Kidney epithelial cell (primary cell): ENCODE results near the gene GSPT1. TPM values are rescaled to one million over a fixed set of nuclear protein-coding genes. Genes with fewer than 3 reads are reported as not detected.
A peak's percentile ranks its signal among the peaks of the same experiment; 100 is the strongest.
"Not testable (repeated sequence)": the region's sequence is repeated elsewhere in the genome, so short reads cannot be mapped to it uniquely, and the experiment has no call there.

Source experiments
- DNase-seq: peaks from one replicate; pipeline ENCODE4 v3.0.0-alpha.2; 2010; ENCODE audit warnings: low read depth
- H3K27me3 ChIP-seq: 2 replicates; pipeline ENCODE4 v1.6.0; 2011; ENCODE audit warnings: low read length; ENCODE audit not compliant: control insufficient read depth, insufficient read depth
- H3K36me3 ChIP-seq: 2 replicates; pipeline ENCODE4 v1.5.1; 2011; ENCODE audit warnings: low read length; ENCODE audit not compliant: control insufficient read depth, insufficient read depth
- H3K4me3 ChIP-seq: 2 replicates; pipeline ENCODE4 v1.5.1; 2011; ENCODE audit warnings: low read depth, mild to moderate bottlenecking, control low read depth, low read length
- total RNA-seq: library from RNA; depleted of rRNA; stranded (reverse); fragments of >200 nt; gene quantifications from 2 replicates; pipeline ENCODE4 v1.2.3, GENCODE V29; 2015
- TF ChIP-seq, protein P1 (sequence below): IDR thresholded peaks from 2 replicates; pipeline ENCODE4 v1.5.1; 2011; ENCODE audit warnings: mild to moderate bottlenecking, moderate library complexity, low read length, control low read depth, inconsistent platforms; ENCODE audit not compliant: insufficient read depth, poor library complexity, severe bottlenecking

GSPT1 gene
- total RNA-seq, 1 donor from 2014 or later: 93.7 TPM

GRCh38 chr16:11956558-11956957 is 40.8 kb upstream of the GSPT1 start:
- no peak for DNase-seq
- TF ChIP-seq, protein P1, sequence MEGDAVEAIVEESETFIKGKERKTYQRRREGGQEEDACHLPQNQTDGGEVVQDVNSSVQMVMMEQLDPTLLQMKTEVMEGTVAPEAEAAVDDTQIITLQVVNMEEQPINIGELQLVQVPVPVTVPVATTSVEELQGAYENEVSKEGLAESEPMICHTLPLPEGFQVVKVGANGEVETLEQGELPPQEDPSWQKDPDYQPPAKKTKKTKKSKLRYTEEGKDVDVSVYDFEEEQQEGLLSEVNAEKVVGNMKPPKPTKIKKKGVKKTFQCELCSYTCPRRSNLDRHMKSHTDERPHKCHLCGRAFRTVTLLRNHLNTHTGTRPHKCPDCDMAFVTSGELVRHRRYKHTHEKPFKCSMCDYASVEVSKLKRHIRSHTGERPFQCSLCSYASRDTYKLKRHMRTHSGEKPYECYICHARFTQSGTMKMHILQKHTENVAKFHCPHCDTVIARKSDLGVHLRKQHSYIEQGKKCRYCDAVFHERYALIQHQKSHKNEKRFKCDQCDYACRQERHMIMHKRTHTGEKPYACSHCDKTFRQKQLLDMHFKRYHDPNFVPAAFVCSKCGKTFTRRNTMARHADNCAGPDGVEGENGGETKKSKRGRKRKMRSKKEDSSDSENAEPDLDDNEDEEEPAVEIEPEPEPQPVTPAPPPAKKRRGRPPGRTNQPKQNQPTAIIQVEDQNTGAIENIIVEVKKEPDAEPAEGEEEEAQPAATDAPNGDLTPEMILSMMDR: no peak
- Histone ChIP-seq H3K4me3 (no peak overlapping the region), H3K36me3 (no peaks in the 10 kb centered on the region), H3K27me3 (no peaks in the 10 kb centered on the region)

DNA sequence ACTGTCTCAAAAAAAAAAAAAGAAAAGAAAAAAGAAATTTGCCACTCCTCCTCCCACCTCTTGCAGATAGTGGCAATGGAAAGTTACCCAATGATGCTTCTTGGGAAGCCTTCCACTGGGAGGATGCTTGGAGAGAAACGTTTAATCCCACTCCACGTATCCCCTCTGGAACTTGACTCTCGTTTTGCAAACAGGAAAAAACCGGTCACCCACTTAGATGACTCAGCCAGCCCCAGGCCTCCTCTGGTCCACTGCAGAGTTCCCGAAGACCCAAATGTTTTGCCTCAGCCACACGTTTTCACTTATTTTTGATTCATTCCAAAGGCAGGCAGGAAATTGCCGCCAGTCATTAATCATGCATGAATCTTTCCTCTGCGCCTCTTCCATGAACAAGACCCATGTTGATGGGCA is 40.0 kb upstream of the GSPT1 start:
- Histone ChIP-seq H3K4me3 (no peak overlapping the region), H3K36me3 (no peaks in the 10 kb centered on the region), H3K27me3 (no peaks in the 10 kb centered on the region)
- TF ChIP-seq, protein P1: no peak
- peak; percentile 56 for DNase-seq

GRCh38 chr16:11953576-11953975 is 37.8 kb upstream of the GSPT1 start:
- not testable (repeated sequence) for H3K27me3 ChIP-seq, H3K4me3 ChIP-seq, H3K36me3 ChIP-seq, DNase-seq

DNA sequence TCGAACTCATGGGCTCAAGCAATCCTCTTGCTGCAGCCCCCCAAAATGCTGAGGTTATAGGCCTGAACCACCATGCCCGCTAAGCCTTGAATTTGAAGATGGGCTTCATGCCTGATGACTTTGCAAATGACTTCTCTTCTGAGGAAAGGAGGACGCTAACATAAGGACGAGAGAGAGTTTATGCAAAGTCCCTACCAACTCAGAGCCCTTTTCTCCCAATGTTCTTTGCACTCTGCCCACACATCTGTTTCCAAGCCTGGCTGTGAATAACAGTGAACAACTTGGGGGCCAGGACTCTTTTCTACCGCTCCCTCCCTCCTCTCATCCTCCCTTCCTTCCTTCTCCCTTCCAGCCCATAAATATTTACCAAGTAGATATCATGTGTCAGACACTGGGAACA is 34.6 kb upstream of the GSPT1 start:
- H3K27me3 ChIP-seq: no peaks in the 10 kb centered on the region
- H3K36me3 ChIP-seq: no peaks in the 10 kb centered on the region
- TF ChIP-seq, protein P1: no peak
- DNase-seq: no peak
- H3K4me3 ChIP-seq: no peak overlapping the region

- no peaks in the 10 kb centered on the region for H3K27me3 ChIP-seq
- H3K36me3 ChIP-seq: no peaks in the 10 kb centered on the region
- DNase-seq: no peak
- TF ChIP-seq, protein P1: peak; percentile 55
- H3K4me3 ChIP-seq: no peak overlapping the region
Observed at GRCh38 chr16:11949527-11949926, 33.8 kb upstream of the GSPT1 start.

- no peak for DNase-seq
- no peaks in the 10 kb centered on the region for H3K36me3 ChIP-seq
- TF ChIP-seq, protein P1: no peak
Observed at GRCh38 chr16:11948819-11949218, 33.1 kb upstream of the GSPT1 start.

More at GRCh38 chr16:11948819-11949218, 33.1 kb upstream of the GSPT1 start:
- Histone ChIP-seq H3K27me3 (no peaks in the 10 kb centered on the region), H3K4me3 (no peak overlapping the region)
